Measurements from ENCODE around the gene WNT1.

- TF ChIP-seq POLR2AphosphoS5 (IDR thresholded peaks at IDR 0.05; ENCODE audit: borderline replicate concordance, low read depth, low read length) (no peak), EZH2 (IDR thresholded peaks at IDR 0.05) (no peak)
Measured at GRCh38 chr12:49031573-49032161, 53.5 kb downstream of the WNT1 start.
